ENCODE results near the gene CWC27.

CWC27 gene

GRCh38 chr5:64854855-64855254, 86.1 kb downstream of the CWC27 start:
- Histone ChIP-seq H3K4me3 (ENCODE audit: low read length) (no peak overlapping the region), H3K4me1 (ENCODE audit: control insufficient read depth, insufficient read depth, low read length) (no peaks in the 10 kb centered on the region), H3K9ac (ENCODE audit: low read length) (no peak overlapping the region), H3K36me3 (ENCODE audit: control insufficient read depth, insufficient read depth, low read length) (no peaks in the 10 kb centered on the region), H3K27me3 (ENCODE audit: control insufficient read depth, insufficient read depth, low read length) (no peaks in the 10 kb centered on the region), H3K9me3 (ENCODE audit: control insufficient read depth, low read length) (no peaks in the 10 kb centered on the region)

GRCh38 chr5:64859881-64860280, 91.2 kb downstream of the CWC27 start:
- H3K4me3 ChIP-seq (ENCODE audit: low read length): no peak overlapping the region
- H3K27me3 ChIP-seq (ENCODE audit: control insufficient read depth, insufficient read depth, low read length): no peaks in the 10 kb centered on the region
- no peak overlapping the region for H3K9ac ChIP-seq (ENCODE audit: low read length)
- H3K4me1 ChIP-seq (ENCODE audit: control insufficient read depth, insufficient read depth, low read length): no peaks in the 10 kb centered on the region
- H3K36me3 ChIP-seq (ENCODE audit: control insufficient read depth, insufficient read depth, low read length): no peaks in the 10 kb centered on the region
- no peaks in the 10 kb centered on the region for H3K9me3 ChIP-seq (ENCODE audit: control insufficient read depth, low read length)

GRCh38 chr5:64861281-64861680, 92.6 kb downstream of the CWC27 start:
- H3K9ac ChIP-seq (ENCODE audit: low read length): no peak overlapping the region
- H3K4me1 ChIP-seq (ENCODE audit: control insufficient read depth, insufficient read depth, low read length): peaks cover 5% of the 10 kb centered on the region
- H3K9me3 ChIP-seq (ENCODE audit: control insufficient read depth, low read length): no peaks in the 10 kb centered on the region
- H3K4me3 ChIP-seq (ENCODE audit: low read length): no peak overlapping the region
- no peaks in the 10 kb centered on the region for H3K27me3 ChIP-seq (ENCODE audit: control insufficient read depth, insufficient read depth, low read length)
- no peaks in the 10 kb centered on the region for H3K36me3 ChIP-seq (ENCODE audit: control insufficient read depth, insufficient read depth, low read length)

GRCh38 chr5:64864171-64864570, 95.4 kb downstream of the CWC27 start:
- peaks cover 10% of the 10 kb centered on the region for H3K4me1 ChIP-seq (ENCODE audit: control insufficient read depth, insufficient read depth, low read length)
- no peaks in the 10 kb centered on the region for H3K9me3 ChIP-seq (ENCODE audit: control insufficient read depth, low read length)
- H3K9ac ChIP-seq (ENCODE audit: low read length): no peak overlapping the region
- no peaks in the 10 kb centered on the region for H3K36me3 ChIP-seq (ENCODE audit: control insufficient read depth, insufficient read depth, low read length)
- H3K27me3 ChIP-seq (ENCODE audit: control insufficient read depth, insufficient read depth, low read length): no peaks in the 10 kb centered on the region
- no peak overlapping the region for H3K4me3 ChIP-seq (ENCODE audit: low read length)

GRCh38 chr5:64865662-64866061, 96.9 kb downstream of the CWC27 start:
- Histone ChIP-seq H3K4me1 (ENCODE audit: control insufficient read depth, insufficient read depth, low read length) (peaks cover 10% of the 10 kb centered on the region), H3K36me3 (ENCODE audit: control insufficient read depth, insufficient read depth, low read length) (no peaks in the 10 kb centered on the region), H3K9me3 (ENCODE audit: control insufficient read depth, low read length) (no peaks in the 10 kb centered on the region), H3K4me3 (ENCODE audit: low read length) (no peak overlapping the region), H3K27me3 (ENCODE audit: control insufficient read depth, insufficient read depth, low read length) (no peaks in the 10 kb centered on the region), H3K9ac (ENCODE audit: low read length) (no peak overlapping the region)

GRCh38 chr5:64869419-64869818, 100.7 kb downstream of the CWC27 start:
- no peak overlapping the region for H3K4me3 ChIP-seq (ENCODE audit: low read length)
- no peaks in the 10 kb centered on the region for H3K9me3 ChIP-seq (ENCODE audit: control insufficient read depth, low read length)
- H3K36me3 ChIP-seq (ENCODE audit: control insufficient read depth, insufficient read depth, low read length): no peaks in the 10 kb centered on the region
- peaks cover 10% of the 10 kb centered on the region for H3K4me1 ChIP-seq (ENCODE audit: control insufficient read depth, insufficient read depth, low read length)
- no peaks in the 10 kb centered on the region for H3K27me3 ChIP-seq (ENCODE audit: control insufficient read depth, insufficient read depth, low read length)
- no peak overlapping the region for H3K9ac ChIP-seq (ENCODE audit: low read length)

- H3K4me3 ChIP-seq (ENCODE audit: low read length): no peak overlapping the region
- H3K36me3 ChIP-seq (ENCODE audit: control insufficient read depth, insufficient read depth, low read length): no peaks in the 10 kb centered on the region
- no peaks in the 10 kb centered on the region for H3K9me3 ChIP-seq (ENCODE audit: control insufficient read depth, low read length)
- H3K4me1 ChIP-seq (ENCODE audit: control insufficient read depth, insufficient read depth, low read length): no peaks in the 10 kb centered on the region
- H3K9ac ChIP-seq (ENCODE audit: low read length): no peak overlapping the region
- no peaks in the 10 kb centered on the region for H3K27me3 ChIP-seq (ENCODE audit: control insufficient read depth, insufficient read depth, low read length)
These were observed 103.3 kb downstream of the CWC27 start for GRCh38 chr5:64872044-64872443.

- no peak overlapping the region for H3K9ac ChIP-seq (ENCODE audit: low read length)
- no peaks in the 10 kb centered on the region for H3K27me3 ChIP-seq (ENCODE audit: control insufficient read depth, insufficient read depth, low read length)
- no peaks in the 10 kb centered on the region for H3K9me3 ChIP-seq (ENCODE audit: control insufficient read depth, low read length)
- H3K4me1 ChIP-seq (ENCODE audit: control insufficient read depth, insufficient read depth, low read length): no peaks in the 10 kb centered on the region
- H3K4me3 ChIP-seq (ENCODE audit: low read length): no peak overlapping the region
- H3K36me3 ChIP-seq (ENCODE audit: control insufficient read depth, insufficient read depth, low read length): no peaks in the 10 kb centered on the region
These were observed 104.7 kb downstream of the CWC27 start for GRCh38 chr5:64873441-64873840.

- Histone ChIP-seq H3K9me3 (ENCODE audit: control insufficient read depth, low read length) (no peaks in the 10 kb centered on the region), H3K27me3 (ENCODE audit: control insufficient read depth, insufficient read depth, low read length) (no peaks in the 10 kb centered on the region), H3K4me1 (ENCODE audit: control insufficient read depth, insufficient read depth, low read length) (no peaks in the 10 kb centered on the region), H3K36me3 (ENCODE audit: control insufficient read depth, insufficient read depth, low read length) (no peaks in the 10 kb centered on the region), H3K4me3 (ENCODE audit: low read length) (no peak overlapping the region), H3K9ac (ENCODE audit: low read length) (no peak overlapping the region)
These were observed 106.0 kb downstream of the CWC27 start for GRCh38 chr5:64874753-64875152.

GRCh38 chr5:64876203-64876602, 107.5 kb downstream of the CWC27 start:
- no peaks in the 10 kb centered on the region for H3K27me3 ChIP-seq (ENCODE audit: control insufficient read depth, insufficient read depth, low read length)
- H3K4me1 ChIP-seq (ENCODE audit: control insufficient read depth, insufficient read depth, low read length): no peaks in the 10 kb centered on the region
- H3K4me3 ChIP-seq (ENCODE audit: low read length): no peak overlapping the region
- H3K36me3 ChIP-seq (ENCODE audit: control insufficient read depth, insufficient read depth, low read length): no peaks in the 10 kb centered on the region
- H3K9ac ChIP-seq (ENCODE audit: low read length): no peak overlapping the region
- H3K9me3 ChIP-seq (ENCODE audit: control insufficient read depth, low read length): no peaks in the 10 kb centered on the region

GRCh38 chr5:64880821-64881220, 112.1 kb downstream of the CWC27 start:
- no peak overlapping the region for H3K4me3 ChIP-seq (ENCODE audit: low read length)
- H3K36me3 ChIP-seq (ENCODE audit: control insufficient read depth, insufficient read depth, low read length): no peaks in the 10 kb centered on the region
- H3K9me3 ChIP-seq (ENCODE audit: control insufficient read depth, low read length): no peaks in the 10 kb centered on the region
- H3K9ac ChIP-seq (ENCODE audit: low read length): no peak overlapping the region
- H3K4me1 ChIP-seq (ENCODE audit: control insufficient read depth, insufficient read depth, low read length): no peaks in the 10 kb centered on the region
- H3K27me3 ChIP-seq (ENCODE audit: control insufficient read depth, insufficient read depth, low read length): no peaks in the 10 kb centered on the region

GRCh38 chr5:64883912-64884311, 115.2 kb downstream of the CWC27 start:
- H3K9ac ChIP-seq (ENCODE audit: low read length): no peak overlapping the region
- no peaks in the 10 kb centered on the region for H3K9me3 ChIP-seq (ENCODE audit: control insufficient read depth, low read length)
- no peak overlapping the region for H3K4me3 ChIP-seq (ENCODE audit: low read length)
- H3K36me3 ChIP-seq (ENCODE audit: control insufficient read depth, insufficient read depth, low read length): no peaks in the 10 kb centered on the region
- H3K4me1 ChIP-seq (ENCODE audit: control insufficient read depth, insufficient read depth, low read length): no peaks in the 10 kb centered on the region
- H3K27me3 ChIP-seq (ENCODE audit: control insufficient read depth, insufficient read depth, low read length): no peaks in the 10 kb centered on the region

GRCh38 chr5:64884541-64884940, 115.8 kb downstream of the CWC27 start:
- H3K27me3 ChIP-seq (ENCODE audit: control insufficient read depth, insufficient read depth, low read length): no peaks in the 10 kb centered on the region
- no peak overlapping the region for H3K9ac ChIP-seq (ENCODE audit: low read length)
- no peaks in the 10 kb centered on the region for H3K4me1 ChIP-seq (ENCODE audit: control insufficient read depth, insufficient read depth, low read length)
- H3K9me3 ChIP-seq (ENCODE audit: control insufficient read depth, low read length): no peaks in the 10 kb centered on the region
- no peaks in the 10 kb centered on the region for H3K36me3 ChIP-seq (ENCODE audit: control insufficient read depth, insufficient read depth, low read length)
- H3K4me3 ChIP-seq (ENCODE audit: low read length): no peak overlapping the region
